ENCODE measurements around the gene DSP. TPM values are rescaled to one million over a fixed set of nuclear protein-coding genes. Genes with fewer than 3 reads are reported as not detected.

DSP gene
- total RNA-seq, 2 donors from 2014 or later, result 121 to 229 TPM

DNA sequence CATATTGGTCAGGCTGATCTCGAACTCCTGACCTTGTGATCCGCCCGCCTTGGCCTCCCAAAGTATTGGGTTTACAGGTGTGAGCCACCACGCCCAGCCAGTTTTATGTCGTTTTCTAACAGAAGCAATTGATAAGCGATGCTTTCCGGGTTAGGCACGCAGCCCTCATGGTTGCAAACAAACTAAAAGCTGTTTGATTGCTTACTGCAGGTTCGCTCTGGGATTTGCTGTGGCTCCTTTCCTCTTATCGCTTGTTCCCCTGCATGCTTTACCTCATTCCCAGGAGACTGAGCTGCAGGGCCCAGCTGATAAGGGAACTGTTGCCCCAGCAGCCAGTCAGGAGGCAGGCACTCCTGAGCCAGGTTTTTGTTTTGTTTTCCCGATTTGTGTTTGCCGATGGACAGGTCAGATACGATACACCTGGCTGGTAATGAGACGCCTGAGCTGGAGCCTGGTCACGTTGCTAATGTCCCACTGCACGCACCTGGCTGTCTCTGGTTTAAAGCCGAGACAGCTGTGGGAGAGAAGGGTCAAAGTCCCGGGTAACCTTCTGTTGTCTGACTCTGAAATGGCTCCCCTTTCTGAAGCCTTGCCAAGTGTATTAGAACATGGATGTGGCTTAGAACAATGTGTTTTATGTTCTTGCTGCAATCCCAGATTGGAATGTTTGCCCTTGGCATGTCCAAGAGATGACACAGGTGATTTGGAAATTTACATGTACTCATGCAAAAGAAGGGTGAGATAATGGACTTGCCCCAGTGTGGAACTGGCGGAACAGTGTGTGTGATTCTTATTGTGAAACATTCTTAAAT, 19.9 kb downstream of the DSP start:
- Histone ChIP-seq H3K27me3 (no peaks in the 10 kb centered on the region), H3K36me3 (peaks cover 26% of the 10 kb centered on the region), H3K4me1 (peaks cover 0 to 6% of the 10 kb centered on the region in 2 donors), H3K9me3 (no peaks in the 10 kb centered on the region), H3K27ac (peak overlapping the region; percentile 55 to 65), H3K4me3 (peak overlapping the region in 1 of 2 donors; percentile 1)
- no peak for TF ChIP-seq CTCF (IDR thresholded peaks at IDR 0.05)
- DNase-seq (ENCODE audit: low spot score), result no peak

DNA sequence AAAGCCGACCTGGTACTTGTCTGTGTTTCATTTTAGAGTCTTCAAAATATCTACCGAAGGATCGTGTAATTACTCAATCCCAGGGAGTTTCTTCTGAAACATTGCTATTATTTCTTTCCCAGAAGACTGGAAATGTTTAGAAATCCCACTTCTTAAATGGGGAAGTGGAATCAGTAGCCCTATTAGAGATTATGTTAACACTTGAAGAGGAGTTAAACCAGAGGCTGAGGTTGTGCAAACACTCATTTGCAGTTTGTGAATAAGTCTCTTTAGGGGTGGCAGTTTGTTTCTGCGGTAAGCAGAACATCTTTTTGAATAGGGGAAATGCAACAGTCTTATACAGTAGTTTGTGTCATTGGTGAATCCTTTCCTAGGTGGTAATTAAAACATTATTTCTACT, 21.3 kb downstream of the DSP start:
- Histone ChIP-seq H3K36me3 (peaks cover 39% of the 10 kb centered on the region), H3K4me1 (peaks cover 0 to 7% of the 10 kb centered on the region in 2 donors), H3K4me3 (no peak overlapping the region), H3K27ac (no peak overlapping the region), H3K9me3 (no peaks in the 10 kb centered on the region), H3K27me3 (no peaks in the 10 kb centered on the region)
- no peak for TF ChIP-seq CTCF (IDR thresholded peaks at IDR 0.05)
- no peak for DNase-seq (ENCODE audit: low spot score)

- Histone ChIP-seq H3K9me3 (no peaks in the 10 kb centered on the region), H3K27me3 (no peaks in the 10 kb centered on the region), H3K4me3 (no peak overlapping the region), H3K27ac (no peak overlapping the region), H3K4me1 (peaks cover 0 to 8% of the 10 kb centered on the region in 2 donors), H3K36me3 (peaks cover 47% of the 10 kb centered on the region)
- TF ChIP-seq CTCF (IDR thresholded peaks at IDR 0.05), result no peak
- DNase-seq (ENCODE audit: low spot score), result no peak
These were observed 24.6 kb downstream of the DSP start for GRCh38 chr6:7566107-7566506.

DNA sequence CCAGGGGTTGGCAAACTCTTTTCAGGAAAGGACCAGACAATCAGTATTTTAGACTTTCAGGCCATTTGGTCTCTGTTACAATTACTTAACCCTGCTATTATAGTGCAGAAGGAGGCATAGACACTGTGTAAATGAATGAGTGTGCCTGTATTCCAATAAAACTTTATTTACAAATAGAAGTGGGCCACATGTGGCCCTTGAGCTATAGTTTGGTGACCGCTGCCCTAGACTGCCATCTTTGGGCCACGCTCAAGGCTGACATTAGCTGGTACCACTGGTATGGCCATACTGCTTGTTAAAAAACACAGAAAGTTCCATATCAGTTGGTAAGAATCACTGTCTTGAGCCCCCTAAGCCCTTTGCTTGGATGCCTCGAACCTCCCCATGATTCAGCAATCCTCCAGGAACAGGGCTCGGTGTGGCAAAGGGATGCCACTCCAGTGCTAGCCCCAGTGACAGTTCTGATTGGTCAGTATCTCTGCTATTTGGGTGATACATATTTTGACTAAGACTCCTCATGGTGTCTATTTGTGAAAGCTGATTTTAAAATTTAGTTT, 25.2 kb downstream of the DSP start:
- no peak for TF ChIP-seq CTCF (IDR thresholded peaks at IDR 0.05)
- no peaks in the 10 kb centered on the region for H3K27me3 ChIP-seq
- peaks cover 53% of the 10 kb centered on the region for H3K36me3 ChIP-seq
- peaks cover 0 to 5% of the 10 kb centered on the region in 2 donors for H3K4me1 ChIP-seq
- H3K27ac ChIP-seq, result no peak overlapping the region
- H3K4me3 ChIP-seq, result no peak overlapping the region
- no peaks in the 10 kb centered on the region for H3K9me3 ChIP-seq
- DNase-seq (ENCODE audit: low spot score), result no peak

GRCh38 chr6:7568021-7568420, 26.6 kb downstream of the DSP start:
- no peak overlapping the region for H3K27ac ChIP-seq
- no peaks in the 10 kb centered on the region for H3K27me3 ChIP-seq
- H3K9me3 ChIP-seq, result no peaks in the 10 kb centered on the region
- DNase-seq (ENCODE audit: low spot score), result no peak
- peaks cover 0 to 5% of the 10 kb centered on the region in 2 donors for H3K4me1 ChIP-seq
- no peak overlapping the region for H3K4me3 ChIP-seq
- peaks cover 63% of the 10 kb centered on the region for H3K36me3 ChIP-seq
- no peak for TF ChIP-seq CTCF (IDR thresholded peaks at IDR 0.05)

Data from right atrium auricular region (tissue), 2 donors.